GM23338 (cell line): ENCODE results near the gene SNX21. TPM values are rescaled to one million over a fixed set of nuclear protein-coding genes. Genes with fewer than 3 reads are reported as not detected.

ENCODE experiments used
- ATAC-seq: fragments of 200-7000 bp; cut with Tn5 transposase; 3 replicates; pipeline ENCODE4 v1.9.1; 2020
- DNase-seq: peaks from one replicate; pipeline ENCODE4 v3.0.0-alpha.2; 2015; ENCODE audit warnings: low spot score
- H2AFZ ChIP-seq: fragments of 200-600 bp; sonication (generic); 2 replicates; pipeline ENCODE4 v1.8.0; 2016; ENCODE audit warnings: antibody characterized with exemption, mild to moderate bottlenecking, moderate library complexity
- H3F3A ChIP-seq: fragments of 200-600 bp; sonication (generic); replicated peaks from 2 replicates; pipeline ENCODE4 v1.8.0; 2017; ENCODE audit warnings: antibody characterized with exemption, mixed run types, low read depth
- H3K27ac ChIP-seq: fragments of 200-600 bp; sonication (generic); 2 replicates; pipeline ENCODE4 v1.6.1; 2016; ENCODE audit warnings: low read depth
- H3K27me3 ChIP-seq: fragments of 200-600 bp; sonication (generic); 2 replicates; pipeline ENCODE4 v1.8.0; 2016; ENCODE audit warnings: mild to moderate bottlenecking, mixed run types, moderate library complexity; ENCODE audit not compliant: insufficient read depth
- H3K36me3 ChIP-seq: fragments of 200-600 bp; sonication (generic); 2 replicates; pipeline ENCODE4 v1.8.0; 2016; ENCODE audit warnings: mild to moderate bottlenecking; ENCODE audit not compliant: insufficient read depth
- H3K4me1 ChIP-seq: fragments of 200-600 bp; sonication (generic); 2 replicates; pipeline ENCODE4 v1.8.0; 2016; ENCODE audit warnings: mild to moderate bottlenecking, moderate library complexity; ENCODE audit not compliant: insufficient read depth
- H3K4me2 ChIP-seq: fragments of 200-600 bp; sonication (generic); 2 replicates; pipeline ENCODE4 v1.7.1; 2017; ENCODE audit warnings: mixed run types
- H3K4me3 ChIP-seq: fragments of 200-600 bp; sonication (generic); 2 replicates; pipeline ENCODE4 v1.6.1; 2016; ENCODE audit warnings: mixed run types
- H3K79me2 ChIP-seq: fragments of 200-600 bp; sonication (generic); replicated peaks from 2 replicates; pipeline ENCODE4 v1.8.0; 2017; ENCODE audit warnings: mild to moderate bottlenecking; ENCODE audit not compliant: insufficient read depth
- H3K9me2 ChIP-seq: fragments of 200-600 bp; sonication (generic); 2 replicates; pipeline ENCODE4 v1.8.0; 2017; ENCODE audit not compliant: insufficient read depth
- H4K20me1 ChIP-seq: fragments of 200-600 bp; sonication (generic); replicated peaks from 2 replicates; pipeline ENCODE4 v1.8.0; 2017; ENCODE audit warnings: mild to moderate bottlenecking; ENCODE audit not compliant: insufficient read depth
- H3K27ac Mint-ChIP-seq: 2 replicates; pipeline ENCODE4 v1.8.0; 2020; ENCODE audit warnings: inconsistent platforms, mild to moderate bottlenecking, moderate library complexity, mixed read lengths
- H3K27me3 Mint-ChIP-seq: 3 replicates; pipeline ENCODE4 v1.8.0; 2022; ENCODE audit warnings: low read depth, mild to moderate bottlenecking, moderate library complexity, mixed read lengths, inconsistent platforms; ENCODE audit not compliant: insufficient read depth, poor library complexity
- H3K36me3 Mint-ChIP-seq: 3 replicates; pipeline ENCODE4 v1.8.0; 2021; ENCODE audit warnings: low read depth, mild to moderate bottlenecking, inconsistent platforms, moderate library complexity, mixed read lengths
- H3K4me1 Mint-ChIP-seq: 3 replicates; pipeline ENCODE4 v1.8.0; 2020; ENCODE audit warnings: mild to moderate bottlenecking, inconsistent platforms, mixed read lengths
- H3K4me3 Mint-ChIP-seq: 3 replicates; pipeline ENCODE4 v1.8.0; 2021; ENCODE audit warnings: moderate library complexity, mild to moderate bottlenecking, inconsistent platforms, mixed read lengths
- H3K9me3 Mint-ChIP-seq: 3 replicates; pipeline ENCODE4 v1.8.0; 2020; ENCODE audit warnings: moderate library complexity, mild to moderate bottlenecking, inconsistent platforms, mixed read lengths
- CREB1 ChIP-seq: fragments of 250-450 bp; sonication (Bioruptor Pico); IDR thresholded peaks from 2 replicates; pipeline ENCODE4 v1.5.0; 2020; ENCODE audit warnings: low read depth, mild to moderate bottlenecking, moderate library complexity
- CTCF ChIP-seq, 2 experiments: fragments of 200-600 bp in 1 of 2; sonication (generic) in 1 of 2; conservative IDR thresholded peaks; 2 replicates each; pipeline versions ENCODE4 v1.5.1 to v1.6.1; 2016 to 2017; ENCODE audit warnings: antibody characterized with exemption in 2 of 2, low read depth in 2 of 2, mild to moderate bottlenecking in 2 of 2, moderate library complexity in 1 of 2
- ETS1 ChIP-seq: IDR thresholded peaks from 2 replicates; pipeline ENCODE4 v1.6.1; 2016; ENCODE audit warnings: antibody characterized with exemption
- EZH2 ChIP-seq: fragments of 200-600 bp; sonication (generic); IDR thresholded peaks from one replicate; pipeline ENCODE4 v1.8.0; 2017; ENCODE audit warnings: antibody characterized with exemption, mild to moderate bottlenecking, low read depth; ENCODE audit not compliant: unreplicated experiment
- EZH2phosphoT487 ChIP-seq: fragments of 200-600 bp; sonication (generic); IDR thresholded peaks from one replicate; pipeline ENCODE4 v1.8.1; 2018; ENCODE audit warnings: antibody characterized with exemption; ENCODE audit not compliant: unreplicated experiment
- JUNB ChIP-seq: IDR thresholded peaks from one replicate; pipeline ENCODE4 v1.6.1; 2016; ENCODE audit warnings: antibody characterized with exemption; ENCODE audit not compliant: unreplicated experiment
- NANOG ChIP-seq: IDR thresholded peaks from 2 replicates; pipeline ENCODE4 v1.6.1; 2016; ENCODE audit warnings: antibody characterized with exemption, borderline replicate concordance
- POLR2AphosphoS5 ChIP-seq: IDR thresholded peaks from 2 replicates; pipeline ENCODE4 v1.6.1; 2016; ENCODE audit warnings: antibody characterized with exemption, low read depth
- REST ChIP-seq: IDR thresholded peaks from one replicate; pipeline ENCODE4 v1.6.1; 2018; ENCODE audit warnings: antibody characterized with exemption; ENCODE audit not compliant: unreplicated experiment
- STAT1 ChIP-seq: IDR thresholded peaks from one replicate; pipeline ENCODE4 v1.6.1; 2016; ENCODE audit warnings: antibody characterized with exemption; ENCODE audit not compliant: unreplicated experiment
- ZNF114 ChIP-seq: fragments of 250-450 bp; sonication (Bioruptor Pico); IDR thresholded peaks from 2 replicates; pipeline ENCODE4 v1.5.0; 2020; ENCODE audit warnings: mild to moderate bottlenecking, moderate library complexity
- ZNF331 ChIP-seq: fragments of 250-450 bp; sonication (Bioruptor Pico); IDR thresholded peaks from 2 replicates; pipeline ENCODE4 v1.5.0; 2020; ENCODE audit warnings: low read depth, mild to moderate bottlenecking, moderate library complexity
- ZNF462 ChIP-seq: fragments of 250-450 bp; sonication (Bioruptor Pico); IDR thresholded peaks from 2 replicates; pipeline ENCODE4 v1.5.0; 2020; ENCODE audit warnings: mild to moderate bottlenecking, moderate library complexity
- polyA plus RNA-seq: library from polyadenylated mRNA; unstranded; fragments of >200 nt; fragmentation: Nextera tagmentation; extraction: Ambion mirVana; gene quantifications from 2 replicates; pipeline ENCODE4 v1.2.1, GENCODE V29; 2016
- total RNA-seq: library from RNA; depleted of rRNA; stranded (reverse); fragments of >200 nt; shearing (Covaris generic); gene quantifications from 2 replicates; pipeline ENCODE4 v1.2.3, GENCODE V29; 2014

The SNX21 gene
- total and polyA plus RNA-seq, 2 experiments from 2014 or later, result 13.3 to 31.5 TPM

- no peak for TF ChIP-seq NANOG
- no peak for TF ChIP-seq ZNF114 (CRISPR knock-in tag)
- no peak for TF ChIP-seq CTCF (conservative IDR thresholded peaks at IDR 0.05; ENCODE audit: low read depth in 2 of 2)
- TF ChIP-seq POLR2AphosphoS5, result no peak
- TF ChIP-seq ZNF462 (CRISPR knock-in tag), result no peak
- TF ChIP-seq STAT1, result no peak
- no peak for TF ChIP-seq REST
- no peak for TF ChIP-seq EZH2phosphoT487
- no peak for TF ChIP-seq ETS1
- TF ChIP-seq JUNB, result no peak
- no peak for TF ChIP-seq ZNF331 (CRISPR knock-in tag)
- no peak for TF ChIP-seq CREB1
- no peak for TF ChIP-seq EZH2
- Mint-ChIP-seq H3K27ac (no peak overlapping the region), H3K36me3 (peaks cover 73% of the 10 kb centered on the region), H3K4me1 (peaks cover 7% of the 10 kb centered on the region; the same call in 2 of the 3 replicates), H3K4me3 (no peak overlapping the region), H3K9me3 (no peaks in the 10 kb centered on the region), H3K27me3 (peaks cover 3% of the 10 kb centered on the region)
- Histone ChIP-seq H4K20me1 (peaks cover 6% of the 10 kb centered on the region), H3K36me3 (peaks cover 31% of the 10 kb centered on the region), H3K79me2 (peaks cover 26% of the 10 kb centered on the region), H2AFZ (no peak overlapping the region), H3K9me2 (no peaks in the 10 kb centered on the region), H3K4me2 (no peak overlapping the region), H3K27ac (no peak overlapping the region), H3K27me3 (no peaks in the 10 kb centered on the region), H3K4me1 (peaks cover 13% of the 10 kb centered on the region), H3K4me3 (no peak overlapping the region), H3F3A (peaks cover 16% of the 10 kb centered on the region)
- ATAC-seq (no peak), DNase-seq (no peak)
These were observed 23.2 kb upstream of the SNX21 start for GRCh38 chr20:45810191-45810970.
